B cell (primary cell): ENCODE data around the gene STAMBPL1. TPM values are rescaled to one million over a fixed set of nuclear protein-coding genes. Genes with fewer than 3 reads are reported as not detected.

Source experiments
- ATAC-seq: fragments of 200-7000 bp; cut with Tn5 transposase; one replicate; pipeline ENCODE4 v1.10.0; 2021; ENCODE audit warnings: low read depth, mild to moderate bottlenecking, moderate number of reproducible peaks, moderate library complexity
- CTCF ChIA-PET: fragments of 350-600 bp; sonication (Branson Sonifier 250); formaldehyde crosslinking; loops from one replicate; lab custom pipeline; 2021; ENCODE audit warnings: antibody characterized with exemption, inconsistent platforms; lab: Charles Lee
- POLR2A ChIA-PET: fragments of 350-600 bp; sonication (Branson Sonifier 250); formaldehyde crosslinking; loops from one replicate; lab custom pipeline; 2021; ENCODE audit warnings: antibody characterized with exemption; lab: Charles Lee
- DNase-seq: peaks from one replicate; pipeline ENCODE4 v3.0.0; 2013
- H2AFZ ChIP-seq: 2 replicates; pipeline ENCODE4 v1.6.1; 2012; ENCODE audit warnings: mild to moderate bottlenecking, low read depth, low read length; ENCODE audit not compliant: insufficient read depth, poor library complexity, severe bottlenecking
- H3K27ac ChIP-seq, 2 donors: 1 replicate in 1 of 2; 2 replicates in 1 of 2; pipeline ENCODE4 v1.5.1; 2012 to 2013; ENCODE audit warnings: low read length in 2 of 2, mild to moderate bottlenecking in 2 of 2, moderate library complexity in 1 of 2
- H3K27me3 ChIP-seq, 4 experiments: fragments of 200-600 bp in 1 of 4; sonication (generic) in 1 of 4; replicated peaks in 1 of 4; 1 replicate in 2 of 4; 2 replicates in 2 of 4; pipeline versions ENCODE4 v1.6.1 to v1.7.0; 2013 to 2016; ENCODE audit warnings: low read length in 3 of 4, mild to moderate bottlenecking in 2 of 4, mixed read lengths in 1 of 4, moderate library complexity in 1 of 4; ENCODE audit not compliant: insufficient read depth in 4 of 4, control insufficient read depth in 3 of 4; ENCODE audit errors: control extremely low read depth in 1 of 4
- H3K36me3 ChIP-seq, 2 experiments: replicated peaks in 1 of 2; 1 replicate in 1 of 2; 2 replicates in 1 of 2; pipeline versions ENCODE4 v1.6.1 to v1.7.1; 2013; ENCODE audit warnings: low read length in 1 of 2; ENCODE audit not compliant: insufficient read depth in 2 of 2, control insufficient read depth in 1 of 2; ENCODE audit errors: control extremely low read depth in 1 of 2, extremely low read depth in 1 of 2
- H3K4me1 ChIP-seq, 2 donors: fragments of 200-600 bp in 1 of 2; sonication (generic) in 1 of 2; 1 replicate in 1 of 2; 2 replicates in 1 of 2; pipeline versions ENCODE4 v1.5.1 to v1.6.1; 2013 to 2017; ENCODE audit warnings: low read length in 2 of 2; ENCODE audit not compliant: control insufficient read depth in 2 of 2, insufficient read depth in 2 of 2
- H3K4me2 ChIP-seq: replicated peaks from 2 replicates; pipeline ENCODE3; 2012; ENCODE audit warnings: mild to moderate bottlenecking, low read depth, low read length; ENCODE audit not compliant: poor library complexity, severe bottlenecking
- H3K4me3 ChIP-seq, 5 experiments: fragments of 200-600 bp in 1 of 5; sonication (generic) in 1 of 5; 1 replicate in 3 of 5; 2 replicates in 2 of 5; pipeline versions ENCODE4 v1.5.1 to v1.7.0; 2011 to 2016; ENCODE audit warnings: low read length in 4 of 5, mild to moderate bottlenecking in 4 of 5, low read depth in 2 of 5, control low read depth in 1 of 5, moderate library complexity in 1 of 5; ENCODE audit not compliant: insufficient read depth in 1 of 5; ENCODE audit errors: control extremely low read depth in 1 of 5, extremely low read depth in 1 of 5
- H3K79me2 ChIP-seq: fragments of 200-600 bp; sonication (generic); one replicate; pipeline ENCODE4 v1.6.0; 2016; ENCODE audit warnings: low read length; ENCODE audit not compliant: control insufficient read depth, insufficient read depth
- H3K9ac ChIP-seq: fragments of 200-600 bp; sonication (generic); 2 replicates; pipeline ENCODE4 v1.6.1; 2017; ENCODE audit warnings: mild to moderate bottlenecking, low read length, moderate library complexity
- H3K9me3 ChIP-seq, 3 donors: one replicate each; pipeline versions ENCODE4 v1.6.1 to v1.7.1; 2013; ENCODE audit warnings: low read length in 2 of 3; ENCODE audit not compliant: control insufficient read depth in 2 of 3, insufficient read depth in 1 of 3; ENCODE audit errors: control extremely low read depth in 1 of 3
- H4K20me1 ChIP-seq: 2 replicates; pipeline ENCODE4 v1.6.0; 2012; ENCODE audit warnings: mild to moderate bottlenecking, low read length; ENCODE audit not compliant: insufficient read depth, control insufficient read depth, poor library complexity, severe bottlenecking
- H3K27ac Mint-ChIP-seq: one replicate; pipeline ENCODE4 v1.8.0; 2021; ENCODE audit warnings: mixed read lengths
- H3K27me3 Mint-ChIP-seq: one replicate; pipeline ENCODE4 v1.8.0; 2021; ENCODE audit warnings: mixed read lengths
- H3K4me1 Mint-ChIP-seq: one replicate; pipeline ENCODE4 v1.8.0; 2021; ENCODE audit warnings: mixed read lengths
- H3K4me3 Mint-ChIP-seq: one replicate; pipeline ENCODE4 v1.8.0; 2021; ENCODE audit warnings: mixed read lengths
- H3K9me3 Mint-ChIP-seq: one replicate; pipeline ENCODE4 v1.8.0; 2022; ENCODE audit warnings: mixed read lengths; ENCODE audit not compliant: insufficient read depth
- EZH2 ChIP-seq: IDR thresholded peaks from 2 replicates; pipeline ENCODE4 v1.6.1; 2012; ENCODE audit warnings: borderline replicate concordance, low read depth, mild to moderate bottlenecking, moderate library complexity, low read length; ENCODE audit not compliant: insufficient read depth, poor library complexity, severe bottlenecking
- WGBS: methylation state at CpG from one replicate; pipeline ENCODE4 v1.1.5; 2013; ENCODE audit warnings: missing lambda C conversion rate; ENCODE audit not compliant: insufficient coverage; 5-methylcytosine and 5-hydroxymethylcytosine counted together
- intact Hi-C: fragments of 100-400 bp; cut with micrococcal nuclease; formaldehyde crosslinking; loops from one replicate; pipeline ENCODE4 v1.10.0; 2022
- polyA plus RNA-seq: library from polyadenylated mRNA; depleted of rRNA; stranded (reverse); fragments of >200 nt; gene quantifications from 2 replicates; pipeline ENCODE4 v1.2.3, GENCODE V29; 2012
- total RNA-seq, 2 donors: library from RNA; stranded (reverse); fragments of 120-200 nt in 1 of 2; gene quantifications; 1 replicate in 1 of 2; 2 replicates in 1 of 2; pipeline versions ENCODE4 v1.2.3 to v1.2.4, GENCODE V29; 2013 to 2022
- TF ChIP-seq, protein P1 (sequence below): fragments of 200-600 bp; IDR thresholded peaks from one replicate; pipeline ENCODE4 v1.8.0; 2022; ENCODE audit warnings: antibody characterized with exemption, mild to moderate bottlenecking

Gene STAMBPL1
- total and polyA plus RNA-seq, 2 donors (not counting 1 experiment from before 2014, with no cell fraction given): 50.3 to 64.2 TPM

DNA sequence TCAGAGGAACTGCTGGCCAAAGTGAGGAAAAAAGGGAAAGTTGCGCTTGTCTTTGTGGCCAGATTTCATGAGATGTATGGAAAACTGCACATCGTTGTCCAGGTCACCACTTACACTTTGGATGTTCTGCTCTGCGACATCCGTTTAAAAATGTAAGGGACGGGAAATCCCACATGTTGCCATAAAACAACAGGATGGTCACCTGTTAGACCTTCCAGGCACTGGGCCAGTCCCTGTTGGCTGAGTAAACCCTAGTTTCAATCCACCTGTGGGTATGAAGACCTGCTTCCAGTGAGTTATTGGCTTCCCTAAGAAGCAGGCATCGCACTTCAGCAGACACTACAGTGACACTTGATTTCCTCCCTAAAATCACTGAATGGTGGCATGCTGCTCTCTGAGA, 2.7 kb upstream of the STAMBPL1 start:
- Mint-ChIP-seq H3K4me3 (no peak overlapping the region), H3K9me3 (no peaks in the 10 kb centered on the region), H3K27ac (peak overlapping the region; percentile 18), H3K4me1 (peaks cover 27% of the 10 kb centered on the region), H3K27me3 (no peaks in the 10 kb centered on the region)
- 100% methylated on average over 5 of the region's 6 CpGs for WGBS
- Histone ChIP-seq H2AFZ (no peak overlapping the region), H3K27me3 (no peaks in the 10 kb centered on the region), H3K79me2 (peaks cover 10% of the 10 kb centered on the region), H3K4me3 (no peak overlapping the region), H4K20me1 (no peaks in the 10 kb centered on the region), H3K36me3 (no peaks in the 10 kb centered on the region), H3K4me1 (peaks cover 15 to 23% of the 10 kb centered on the region in 2 donors), H3K9ac (no peak overlapping the region), H3K9me3 (no peaks in the 10 kb centered on the region), H3K27ac (no peak overlapping the region), H3K4me2 (no peak overlapping the region)
- TF ChIP-seq EZH2: no peak
- TF ChIP-seq, protein P1, sequence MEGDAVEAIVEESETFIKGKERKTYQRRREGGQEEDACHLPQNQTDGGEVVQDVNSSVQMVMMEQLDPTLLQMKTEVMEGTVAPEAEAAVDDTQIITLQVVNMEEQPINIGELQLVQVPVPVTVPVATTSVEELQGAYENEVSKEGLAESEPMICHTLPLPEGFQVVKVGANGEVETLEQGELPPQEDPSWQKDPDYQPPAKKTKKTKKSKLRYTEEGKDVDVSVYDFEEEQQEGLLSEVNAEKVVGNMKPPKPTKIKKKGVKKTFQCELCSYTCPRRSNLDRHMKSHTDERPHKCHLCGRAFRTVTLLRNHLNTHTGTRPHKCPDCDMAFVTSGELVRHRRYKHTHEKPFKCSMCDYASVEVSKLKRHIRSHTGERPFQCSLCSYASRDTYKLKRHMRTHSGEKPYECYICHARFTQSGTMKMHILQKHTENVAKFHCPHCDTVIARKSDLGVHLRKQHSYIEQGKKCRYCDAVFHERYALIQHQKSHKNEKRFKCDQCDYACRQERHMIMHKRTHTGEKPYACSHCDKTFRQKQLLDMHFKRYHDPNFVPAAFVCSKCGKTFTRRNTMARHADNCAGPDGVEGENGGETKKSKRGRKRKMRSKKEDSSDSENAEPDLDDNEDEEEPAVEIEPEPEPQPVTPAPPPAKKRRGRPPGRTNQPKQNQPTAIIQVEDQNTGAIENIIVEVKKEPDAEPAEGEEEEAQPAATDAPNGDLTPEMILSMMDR: no peak
- ATAC-seq (no peak), DNase-seq (no peak)
- ChIA-PET POLR2A (no interaction called here), CTCF (interaction anchor here (1.0 to 1.3 kb wide), 4 partner anchors 24 to 56 kb away, joined by 3 to 5 read pairs (median 5); no protein-coding TSS in a partner anchor)
- intact Hi-C loops: no loop called here

DNA sequence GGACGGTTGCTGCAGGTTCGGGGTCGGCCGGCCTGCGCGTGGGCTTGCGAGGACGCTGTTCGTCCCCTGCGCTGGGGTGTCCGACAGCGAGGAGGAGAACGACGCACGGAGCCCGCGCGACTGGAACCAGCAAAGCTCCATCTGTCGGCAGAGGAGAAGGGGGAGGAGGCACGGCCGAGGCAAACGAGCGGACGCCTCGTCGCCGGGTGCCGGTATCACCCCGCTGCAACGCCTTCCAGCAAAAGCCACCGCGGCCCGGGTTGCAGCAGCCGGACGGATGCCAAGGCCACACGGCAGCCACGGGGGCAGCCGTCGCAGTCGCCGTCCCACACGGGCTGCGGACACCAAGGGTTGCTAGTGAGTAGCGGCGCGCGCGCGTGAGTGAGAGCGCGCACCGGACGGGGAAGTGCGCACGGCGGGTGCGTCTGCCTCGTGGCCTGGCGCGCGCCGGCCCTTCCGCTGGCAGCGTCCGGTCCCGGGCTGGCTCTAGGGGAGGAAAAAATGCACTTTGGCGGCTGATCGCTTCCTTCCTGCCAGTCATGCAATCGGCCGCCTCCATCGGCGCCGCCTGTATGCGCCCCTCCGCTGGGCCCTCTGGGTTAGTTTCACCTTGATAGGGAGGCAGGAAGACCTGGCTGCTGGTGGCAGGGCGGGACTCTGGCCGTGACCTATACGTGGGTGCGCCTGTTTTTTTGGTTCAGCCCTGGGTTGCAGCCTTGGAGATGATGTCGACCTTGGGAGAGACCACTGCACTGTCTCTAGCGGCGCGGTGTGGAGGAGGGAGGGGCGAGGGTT, 434 bp downstream of the STAMBPL1 start:
- Histone ChIP-seq H4K20me1 (no peaks in the 10 kb centered on the region), H3K9me3 (no peaks in the 10 kb centered on the region), H3K27ac (peak overlapping the region; percentile 88 to 91), H3K79me2 (peaks cover 40% of the 10 kb centered on the region), H3K4me2 (peak overlapping the region; percentile 78), H3K4me1 (peaks cover 25 to 40% of the 10 kb centered on the region in 2 donors), H3K36me3 (no peaks in the 10 kb centered on the region), H2AFZ (peak overlapping the region; percentile 97), H3K9ac (peak overlapping the region; percentile 82), H3K27me3 (no peaks in the 10 kb centered on the region), H3K4me3 (peak overlapping the region; percentile 50 to 84 (median 71))
- DNase-seq: peak; percentile 92
- H3K27me3 Mint-ChIP-seq: no peaks in the 10 kb centered on the region
- H3K4me1 Mint-ChIP-seq: peaks cover 57% of the 10 kb centered on the region
- peak overlapping the region; percentile 97 for H3K27ac Mint-ChIP-seq
- WGBS: under 1% methylated on average over 80 of the region's 84 CpGs
- POLR2A ChIA-PET: interaction anchor here (0.9 to 3.9 kb wide), 9 partner anchors 9 to 1018 kb away, joined by 3 to 47 read pairs (median 4); no protein-coding TSS in a partner anchor
- ATAC-seq: peak; percentile 68
- CTCF ChIA-PET: interaction anchor here (0.8 to 5.3 kb wide), 9 partner anchors 11 to 337 kb away, joined by 3 to 60 read pairs (median 5); partner anchors contain the start of gene FAS
- TF ChIP-seq, protein P1: peak; percentile 30
- no peak for TF ChIP-seq EZH2
- H3K4me3 Mint-ChIP-seq: peak overlapping the region; percentile 96
- H3K9me3 Mint-ChIP-seq: no peaks in the 10 kb centered on the region
- intact Hi-C loops: loop anchor here (1.0 to 5.0 kb wide), 8 partner anchors 21 to 1018 kb away; partner anchors contain the start of genes FAS, IFIT5, KLLN and PTEN
